Epidermal melanocyte (primary cell): ENCODE results near the gene PIGR.

ENCODE experiments used
- DNase-seq: peaks from one replicate; pipeline ENCODE4 v3.0.0; 2011; ENCODE audit warnings: low spot score; ENCODE audit not compliant: insufficient read length

Gene PIGR

GRCh38 chr1:206946261-206946660 is at the start of gene PIGR:
PIGR (minus strand) TSS chr1:206946466; CDS start chr1:206940531, 5,935 bp downstream.
- DNase-seq, result no peak

- no peak for DNase-seq
These were observed 46.5 kb upstream of the PIGR start for GRCh38 chr1:206992790-206993189.

- no peak for DNase-seq
These were observed 41.6 kb upstream of the PIGR start for GRCh38 chr1:206987873-206988272.

- DNase-seq, result no peak
These were observed 40.6 kb upstream of the PIGR start for GRCh38 chr1:206986885-206987284.

GRCh38 chr1:206986402-206986801 is 40.1 kb upstream of the PIGR start:
- DNase-seq, result no peak

GRCh38 chr1:206985162-206985749 is 39.0 kb upstream of the PIGR start:
- DNase-seq, result no peak

GRCh38 chr1:206982216-206982615 is 36.0 kb upstream of the PIGR start:
- DNase-seq, result peak; percentile 64

- DNase-seq, result no peak
These were observed 33.2 kb upstream of the PIGR start for GRCh38 chr1:206979379-206980043.

GRCh38 chr1:206978259-206978658 is 32.0 kb upstream of the PIGR start:
- DNase-seq, result no peak

- DNase-seq, result no peak
These were observed 29.0 kb upstream of the PIGR start for GRCh38 chr1:206975306-206975705.

- DNase-seq, result no peak
These were observed 27.9 kb upstream of the PIGR start for GRCh38 chr1:206974140-206974539.

- no peak for DNase-seq
These were observed 26.5 kb upstream of the PIGR start for GRCh38 chr1:206972728-206973127.

GRCh38 chr1:206971029-206971655 is 24.9 kb upstream of the PIGR start:
- no peak for DNase-seq

GRCh38 chr1:206970446-206970845 is 24.2 kb upstream of the PIGR start, which contains the start of gene FCAMR:
FCAMR (minus strand) TSS chr1:206970460; CDS start chr1:206970125, 335 bp downstream.
- DNase-seq, result no peak

GRCh38 chr1:206969090-206969489 is 22.8 kb upstream of the PIGR start:
- no peak for DNase-seq

GRCh38 chr1:206967096-206967849 is 21.0 kb upstream of the PIGR start:
- no peak for DNase-seq

GRCh38 chr1:206965781-206966180 is 19.5 kb upstream of the PIGR start:
- DNase-seq, result no peak

GRCh38 chr1:206963740-206964139 is 17.5 kb upstream of the PIGR start:
- DNase-seq, result no peak

- no peak for DNase-seq
These were observed 16.9 kb upstream of the PIGR start for GRCh38 chr1:206963119-206963712.

GRCh38 chr1:206962272-206962671 is 16.0 kb upstream of the PIGR start:
- DNase-seq, result no peak

- DNase-seq, result no peak
These were observed 15.4 kb upstream of the PIGR start for GRCh38 chr1:206961668-206962067.
